OCI-LY7 (cell line): ENCODE measurements around the gene PPM1L. TPM values are rescaled to one million over a fixed set of nuclear protein-coding genes. Genes with fewer than 3 reads are reported as not detected.

Experiments used
- BruUV-seq: library from RNA; stranded (reverse); fragments of 400-500 nt; replicated peaks from 2 replicates; lab custom pipeline; 2021; lab: Mats Ljungman, UMichigan
- CTCF ChIA-PET: fragments of 300-600 bp; sonication (Branson Sonifier 250); formaldehyde crosslinking; loops from one replicate; lab custom pipeline; 2022; ENCODE audit warnings: antibody characterized with exemption; ENCODE audit not compliant: unreplicated experiment; lab: Charles Lee
- POLR2A ChIA-PET: fragments of 300-600 bp; sonication (Branson Sonifier 250); formaldehyde crosslinking; loops from one replicate; lab custom pipeline; 2022; ENCODE audit warnings: antibody characterized with exemption; lab: Charles Lee
- DNase-seq: peaks from one replicate; pipeline ENCODE4 v3.0.0-alpha.2; 2015; ENCODE audit warnings: low spot score
- H2AFZ ChIP-seq: fragments of 200-600 bp; sonication (generic), shearing (Covaris generic); 2 replicates; pipeline ENCODE4 v1.6.1; 2014; ENCODE audit warnings: mild to moderate bottlenecking, antibody characterized with exemption, low read length, moderate library complexity
- H3K27ac ChIP-seq: fragments of 200-600 bp; sonication (generic); 2 replicates; pipeline ENCODE4 v1.5.1; 2014; ENCODE audit warnings: mixed run types, low read depth, mild to moderate bottlenecking, moderate library complexity, low read length, inconsistent platforms; ENCODE audit not compliant: poor library complexity, severe bottlenecking
- H3K36me3 ChIP-seq: fragments of 200-600 bp; sonication (generic); 2 replicates; pipeline ENCODE4 v1.6.1; 2014; ENCODE audit warnings: mild to moderate bottlenecking, antibody characterized with exemption, low read length, moderate library complexity, mixed read lengths; ENCODE audit not compliant: insufficient read depth
- H3K4me1 ChIP-seq: fragments of 200-600 bp; sonication (generic); 2 replicates; pipeline ENCODE4 v1.5.1; 2014; ENCODE audit warnings: mild to moderate bottlenecking, low read length; ENCODE audit not compliant: insufficient read depth, poor library complexity, severe bottlenecking
- H3K4me2 ChIP-seq: fragments of 200-600 bp; sonication (generic); 2 replicates; pipeline ENCODE4 v1.6.1; 2014; ENCODE audit warnings: mild to moderate bottlenecking, low read length
- H3K4me3 ChIP-seq: fragments of 200-600 bp; sonication (generic); 2 replicates; pipeline ENCODE4 v1.5.1; 2014; ENCODE audit warnings: mild to moderate bottlenecking, low read depth, low read length; ENCODE audit not compliant: poor library complexity, severe bottlenecking
- H3K79me2 ChIP-seq: fragments of 200-600 bp; sonication (generic); 2 replicates; pipeline ENCODE4 v1.6.1; 2016; ENCODE audit warnings: low read depth, mild to moderate bottlenecking, low read length, moderate library complexity, mixed read lengths; ENCODE audit not compliant: insufficient read depth
- H3K9me2 ChIP-seq: fragments of 200-600 bp; sonication (generic); 2 replicates; pipeline ENCODE4 v1.6.1; 2016; ENCODE audit warnings: mild to moderate bottlenecking, low read length, mixed read lengths; ENCODE audit not compliant: insufficient read depth
- H3K9me3 ChIP-seq: fragments of 200-600 bp; sonication (generic); 2 replicates; pipeline ENCODE4 v1.6.1; 2014; ENCODE audit warnings: mild to moderate bottlenecking, mixed run types, low read length, mixed read lengths
- H4K20me1 ChIP-seq: fragments of 200-600 bp; sonication (generic); 2 replicates; pipeline ENCODE4 v1.6.1; 2014; ENCODE audit warnings: mild to moderate bottlenecking, antibody characterized with exemption, low read length, moderate library complexity, mixed read lengths; ENCODE audit not compliant: insufficient read depth
- CTCF ChIP-seq: fragments of 200-600 bp; sonication (generic); conservative IDR thresholded peaks from 2 replicates; pipeline ENCODE4 v1.5.1; 2014; ENCODE audit warnings: mild to moderate bottlenecking, antibody characterized with exemption, low read length, moderate library complexity, mixed read lengths
- EZH2phosphoT487 ChIP-seq: fragments of 200-600 bp; sonication (generic); IDR thresholded peaks from 2 replicates; pipeline ENCODE4 v1.6.1; 2018; ENCODE audit warnings: low read depth, borderline replicate concordance, mild to moderate bottlenecking, mixed run types, antibody characterized with exemption, low read length, moderate library complexity, mixed read lengths
- intact Hi-C: fragments of 100-400 bp; cut with micrococcal nuclease; formaldehyde crosslinking; loops from one replicate; pipeline ENCODE4 v1.10.0; 2022; ENCODE audit not compliant: unreplicated experiment
- total RNA-seq, 2 experiments: library from RNA; depleted of rRNA in 1 of 2; stranded (reverse); fragments of >200 nt in 1 of 2; shearing (Covaris generic) in 1 of 2; gene quantifications; 2 replicates each; pipeline ENCODE4 v1.2.3, GENCODE V29; 2014 to 2022

The PPM1L gene
- total RNA-seq, 2 experiments from 2014 or later: 10.3 to 14.7 TPM

GRCh38 chr3:161067335-161067734 lies 311.3 kb downstream of the PPM1L start:
- TF ChIP-seq EZH2phosphoT487 (no peak), CTCF (no peak)
- no peaks in the 10 kb centered on the region for H3K79me2 ChIP-seq
- no peaks in the 10 kb centered on the region for H3K9me3 ChIP-seq
- H3K36me3 ChIP-seq: no peaks in the 10 kb centered on the region; the same call in 1 of the 2 replicates
- H3K4me2 ChIP-seq: peak overlapping the region; percentile 68
- peaks cover 72% of the 10 kb centered on the region for H3K4me1 ChIP-seq
- ChIA-PET CTCF (interaction anchor here (0.6 kb wide), 1 partner anchor 291 kb away, joined by 3 read pairs; no protein-coding TSS in a partner anchor), POLR2A (interaction anchor here (0.5 to 1.9 kb wide), 10 partner anchors 11 to 1343 kb away, joined by 3 to 10 read pairs (median 3); no protein-coding TSS in a partner anchor)
- H2AFZ ChIP-seq: peak overlapping the region; percentile 83
- intact Hi-C loops: loop anchor here (5.0 kb wide), 2 partner anchors 50 to 310 kb away; partner anchors contain the start of gene PPM1L
- peak overlapping the region; percentile 93 for H3K27ac ChIP-seq
- BruUV-seq: no TSS peak
- peak overlapping the region; percentile 42 for H3K4me3 ChIP-seq
- H3K9me2 ChIP-seq: no peaks in the 10 kb centered on the region
- peak; percentile 76 for DNase-seq
- H4K20me1 ChIP-seq: no peaks in the 10 kb centered on the region

- H3K9me2 ChIP-seq: no peaks in the 10 kb centered on the region
- peak overlapping the region; percentile 79 for H3K4me2 ChIP-seq
- TF ChIP-seq CTCF (no peak), EZH2phosphoT487 (no peak)
- H4K20me1 ChIP-seq: no peaks in the 10 kb centered on the region
- no peaks in the 10 kb centered on the region for H3K9me3 ChIP-seq
- DNase-seq: peak; percentile 87
- peak overlapping the region; percentile 32; the same call in 1 of the 2 replicates for H2AFZ ChIP-seq
- peak overlapping the region; percentile 93 for H3K27ac ChIP-seq
- H3K79me2 ChIP-seq: no peaks in the 10 kb centered on the region
- H3K36me3 ChIP-seq: no peaks in the 10 kb centered on the region; the same call in 1 of the 2 replicates
- peak overlapping the region; percentile 49 for H3K4me3 ChIP-seq
- peaks cover 66% of the 10 kb centered on the region for H3K4me1 ChIP-seq
- intact Hi-C loops: loop anchor here (1.0 to 10.0 kb wide), 4 partner anchors 52 to 505 kb away; partner anchors contain the start of genes KPNA4, NMD3 and PPM1L
- ChIA-PET CTCF (interaction anchor here (0.9 to 1.0 kb wide), 2 partner anchors 13 to 54 kb away, joined by 3 read pairs; no protein-coding TSS in a partner anchor), POLR2A (interaction anchor here (0.5 to 1.9 kb wide), 14 partner anchors 9 to 513 kb away, joined by 3 to 7 read pairs (median 4); partner anchors contain the start of gene NMD3)
- BruUV-seq: TSS peak; percentile 89
These were observed 313.6 kb downstream of the PPM1L start for GRCh38 chr3:161069511-161070251.
